ENCODE data around the gene DVL2. TPM values are rescaled to one million over a fixed set of nuclear protein-coding genes. Genes with fewer than 3 reads are reported as not detected.

DVL2 gene
- total RNA-seq, 1 experiment from 2014 or later: 82.9 TPM

DNA sequence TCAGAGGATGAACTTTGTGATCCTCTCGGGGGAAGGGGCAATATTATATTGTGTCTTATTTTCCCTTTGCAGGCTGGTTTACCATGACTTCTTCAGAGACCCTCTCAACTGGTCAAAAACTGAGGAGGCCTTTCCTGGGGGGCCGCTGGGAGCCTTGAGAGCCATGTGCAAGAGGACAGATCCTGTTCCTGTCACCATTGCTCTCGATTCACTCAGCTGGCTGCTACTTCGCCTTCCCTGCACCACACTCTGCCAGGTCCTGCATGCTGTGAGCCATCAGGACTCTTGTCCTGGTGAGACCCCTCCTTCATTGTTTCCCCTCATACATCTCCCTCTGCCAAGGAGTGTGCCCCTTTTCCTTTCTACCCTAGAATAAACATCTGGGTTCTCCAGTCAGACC is 20.2 kb upstream of the DVL2 start:
- Mint-ChIP-seq H3K27me3 (ENCODE audit: low read depth) (no peaks in the 10 kb centered on the region; the same call in 1 of the 2 replicates), H3K4me3 (peak overlapping the region in 1 of 2 experiments; percentile 27; a peak in 1 of 5 replicates)
- H4K91ac ChIP-seq (ENCODE audit: insufficient read length, low read depth, low read length): no peak overlapping the region

More for the DNA sequence above, 20.2 kb upstream of the DVL2 start:
- Histone ChIP-seq H2BK120ac (ENCODE audit: low read depth, low read length, poor library complexity, severe bottlenecking) (no peak overlapping the region), H3K18ac (ENCODE audit: insufficient read length, low read depth, low read length) (no peak overlapping the region), H3K4ac (ENCODE audit: low read depth, low read length) (no peak overlapping the region), H3K9me3 (ENCODE audit: control insufficient read depth, low read depth, low read length) (no peaks in the 10 kb centered on the region), H3K14ac (ENCODE audit: insufficient read depth, low read length) (no peak overlapping the region), H3K4me1 (ENCODE audit: insufficient read depth, low read length) (no peaks in the 10 kb centered on the region; the same call in 1 of the 2 replicates), H3K23ac (ENCODE audit: insufficient read length, low read depth, low read length) (no peak overlapping the region), H4K8ac (replicated peaks; ENCODE audit: insufficient read length, low read depth, low read length) (no peak overlapping the region), H3K4me2 (ENCODE audit: insufficient read depth, insufficient read length, low read length) (no peak overlapping the region), H4K5ac (ENCODE audit: insufficient read length, low read depth, low read length) (no peak overlapping the region), H2BK15ac (ENCODE audit: low read depth, low read length) (no peak overlapping the region), H3K9ac (ENCODE audit: extremely low read depth, insufficient read length, low read length) (no peak overlapping the region), H2BK5ac (ENCODE audit: insufficient read length, low read length) (no peak overlapping the region), H3K56ac (ENCODE audit: insufficient read length, low read depth, low read length) (no peak overlapping the region), H2BK20ac (ENCODE audit: low read depth, low read length, poor library complexity, severe bottlenecking) (no peak overlapping the region), H2AK5ac (ENCODE audit: insufficient read length, low read length) (no peak overlapping the region), H3K27me3 (ENCODE audit: insufficient read depth, low read length) (no peaks in the 10 kb centered on the region), H3K79me1 (ENCODE audit: insufficient read depth, low read depth, low read length, poor library complexity, severe bottlenecking) (peaks cover 4% of the 10 kb centered on the region), H3K27ac (ENCODE audit: insufficient read length, low read depth, low read length) (no peak overlapping the region), H2AFZ (ENCODE audit: low read length) (no peak overlapping the region), H3T11ph (ENCODE audit: low read length) (no peak overlapping the region), H2BK12ac (ENCODE audit: insufficient read length, low read depth, low read length) (no peak overlapping the region), H3K79me2 (ENCODE audit: insufficient read depth, low read length) (peaks cover 16% of the 10 kb centered on the region; the same call in 1 of the 2 replicates), H4K20me1 (ENCODE audit: control insufficient read depth, insufficient read depth, insufficient read length) (no peaks in the 10 kb centered on the region), H3K23me2 (ENCODE audit: insufficient read length, low read depth, low read length, poor library complexity, severe bottlenecking) (peaks cover 6% of the 10 kb centered on the region)
- WGBS (ENCODE audit: extremely low coverage, insufficient read length, low lambda C conversion rate): no CpG with 5 or more reads among the region's 4 CpGs
- no peak for DNase-seq
- Mint-ChIP-seq H3K27ac (no peak overlapping the region; a peak in 1 of 7 replicates), H3K4me1 (peaks cover 18 to 26% of the 10 kb centered on the region in 2 experiments), H3K9me3 (no peaks in the 10 kb centered on the region), H3K36me3 (ENCODE audit: insufficient read depth in 1 of 3, low read depth in 3 of 3) (peaks cover 25 to 54% (median 52%) of the 10 kb centered on the region in 3 experiments)
- TF ChIP-seq, protein P1, sequence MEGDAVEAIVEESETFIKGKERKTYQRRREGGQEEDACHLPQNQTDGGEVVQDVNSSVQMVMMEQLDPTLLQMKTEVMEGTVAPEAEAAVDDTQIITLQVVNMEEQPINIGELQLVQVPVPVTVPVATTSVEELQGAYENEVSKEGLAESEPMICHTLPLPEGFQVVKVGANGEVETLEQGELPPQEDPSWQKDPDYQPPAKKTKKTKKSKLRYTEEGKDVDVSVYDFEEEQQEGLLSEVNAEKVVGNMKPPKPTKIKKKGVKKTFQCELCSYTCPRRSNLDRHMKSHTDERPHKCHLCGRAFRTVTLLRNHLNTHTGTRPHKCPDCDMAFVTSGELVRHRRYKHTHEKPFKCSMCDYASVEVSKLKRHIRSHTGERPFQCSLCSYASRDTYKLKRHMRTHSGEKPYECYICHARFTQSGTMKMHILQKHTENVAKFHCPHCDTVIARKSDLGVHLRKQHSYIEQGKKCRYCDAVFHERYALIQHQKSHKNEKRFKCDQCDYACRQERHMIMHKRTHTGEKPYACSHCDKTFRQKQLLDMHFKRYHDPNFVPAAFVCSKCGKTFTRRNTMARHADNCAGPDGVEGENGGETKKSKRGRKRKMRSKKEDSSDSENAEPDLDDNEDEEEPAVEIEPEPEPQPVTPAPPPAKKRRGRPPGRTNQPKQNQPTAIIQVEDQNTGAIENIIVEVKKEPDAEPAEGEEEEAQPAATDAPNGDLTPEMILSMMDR (conservative IDR thresholded peaks at IDR 0.05): no peak

All from H9 (cell line).